Esophagus muscularis mucosa (tissue), 4 donors: ENCODE data around the gene CUL7. TPM values are rescaled to one million over a fixed set of nuclear protein-coding genes. Genes with fewer than 3 reads are reported as not detected.

Experiments
- DNase-seq: peaks from one replicate; pipeline ENCODE4 v3.0.0-alpha.2; 2017; ENCODE audit errors: extremely low spot score
- H3K27ac ChIP-seq, 4 donors: fragments of 200-600 bp; sonication (generic); replicated peaks in 1 of 4; 1 replicate in 3 of 4; 2 replicates in 1 of 4; pipeline ENCODE4 v1.5.1; 2016 to 2019; ENCODE audit warnings: mild to moderate bottlenecking in 1 of 4
- H3K27me3 ChIP-seq, 4 donors: fragments of 200-600 bp; sonication (generic); one replicate each; pipeline versions ENCODE4 v1.5.1 to v1.6.0; 2016 to 2019
- H3K36me3 ChIP-seq, 4 donors: fragments of 200-600 bp; sonication (generic); one replicate each; pipeline ENCODE4 v1.5.1; 2016 to 2019
- H3K4me1 ChIP-seq, 4 donors: fragments of 200-600 bp; sonication (generic); one replicate each; pipeline ENCODE4 v1.5.1; 2016 to 2019
- H3K4me3 ChIP-seq, 4 donors: fragments of 200-600 bp; sonication (generic); 1 replicate in 2 of 4; 2 replicates in 2 of 4; pipeline ENCODE4 v1.5.1; 2016 to 2019; ENCODE audit warnings: mild to moderate bottlenecking in 4 of 4, moderate library complexity in 1 of 4
- H3K9me3 ChIP-seq, 4 donors: fragments of 200-600 bp; sonication (generic); 1 replicate in 3 of 4; 2 replicates in 1 of 4; pipeline ENCODE4 v1.5.1; 2016 to 2019
- CTCF ChIP-seq, 3 experiments: fragments of 200-600 bp in 2 of 3; fragments of 450-650 bp in 1 of 3; sonication (generic) in 2 of 3; IDR thresholded peaks; one replicate each; pipeline ENCODE4 v1.5.1; 2017 to 2019; ENCODE audit warnings: antibody characterized with exemption in 3 of 3, mild to moderate bottlenecking in 2 of 3, moderate library complexity in 1 of 3
- EP300 ChIP-seq: sonication (generic); formaldehyde crosslinking; IDR thresholded peaks from one replicate; pipeline ENCODE4 v1.6.1; 2017; ENCODE audit warnings: antibody characterized with exemption
- POLR2A ChIP-seq: fragments of 450-650 bp; IDR thresholded peaks from one replicate; pipeline ENCODE4 v1.6.1; 2017; ENCODE audit warnings: antibody characterized with exemption, moderate library complexity, mild to moderate bottlenecking, low read depth
- POLR2AphosphoS5 ChIP-seq, 2 donors: sonication (generic); formaldehyde crosslinking; IDR thresholded peaks; one replicate each; pipeline ENCODE4 v1.6.1; 2017; ENCODE audit warnings: antibody characterized with exemption in 2 of 2
- WGBS: methylation state at CpG from one replicate; pipeline ENCODE4 v1.1.5; 2018; 5-methylcytosine and 5-hydroxymethylcytosine counted together
- intact Hi-C: fragments of 100-400 bp; cut with DNase I; formaldehyde crosslinking; loops from one replicate; pipeline ENCODE4 v1.15.1; 2023
- total RNA-seq, 4 donors: library from RNA; depleted of rRNA; stranded (reverse); fragments of >200 nt; gene quantifications; one replicate each; pipeline versions ENCODE4 v1.1.0 to v1.2.1, GENCODE V29; 2016

Gene CUL7
- total RNA-seq, 4 donors from 2014 or later = 8.4 to 19.6 (median 14.4) TPM

GRCh38 chr6:43061861-43062260, 8.2 kb upstream of the CUL7 start:
- intact Hi-C loops = no loop called here
- peaks cover 8 to 62% (median 50%) of the 10 kb centered on the region in 4 donors for H3K36me3 ChIP-seq
- WGBS = 65% methylated on average over 2 of the region's 2 CpGs
- H3K4me1 ChIP-seq = peaks cover 20 to 40% (median 31%) of the 10 kb centered on the region in 4 donors
- H3K9me3 ChIP-seq = no peaks in the 10 kb centered on the region
- H3K27me3 ChIP-seq = no peaks in the 10 kb centered on the region
- DNase-seq = no peak
- TF ChIP-seq EP300 = no peak
- no peak for TF ChIP-seq CTCF (IDR thresholded peaks at IDR 0.05)
- no peak for TF ChIP-seq POLR2AphosphoS5 (IDR thresholded peaks at IDR 0.05)
- TF ChIP-seq POLR2A = no peak
- no peak overlapping the region for H3K27ac ChIP-seq
- no peak overlapping the region for H3K4me3 ChIP-seq

GRCh38 chr6:43060755-43061633, 7.3 kb upstream of the CUL7 start:
- Histone ChIP-seq H3K27me3 (no peaks in the 10 kb centered on the region), H3K27ac (no peak overlapping the region), H3K4me1 (peaks cover 20 to 40% (median 31%) of the 10 kb centered on the region in 4 donors), H3K4me3 (peak overlapping the region in 3 of 4 donors; percentile 65 to 76 (median 69)), H3K36me3 (peaks cover 0 to 62% (median 50%) of the 10 kb centered on the region in 4 donors), H3K9me3 (no peaks in the 10 kb centered on the region)
- DNase-seq = no peak
- no peak for TF ChIP-seq POLR2A
- TF ChIP-seq CTCF (IDR thresholded peaks at IDR 0.05) = no peak
- no peak for TF ChIP-seq POLR2AphosphoS5 (IDR thresholded peaks at IDR 0.05)
- TF ChIP-seq EP300 = no peak
- 83% methylated on average over 12 of the region's 12 CpGs for WGBS
- intact Hi-C loops = no loop called here

GRCh38 chr6:43060034-43060754, 6.5 kb upstream of the CUL7 start:
- H3K9me3 ChIP-seq = no peaks in the 10 kb centered on the region
- peak overlapping the region; percentile 85 to 92 (median 88) for H3K27ac ChIP-seq
- whole genome bisulfite sequencing = 12% methylated on average over 15 of the region's 15 CpGs
- H3K27me3 ChIP-seq = no peaks in the 10 kb centered on the region
- H3K36me3 ChIP-seq = peaks cover 0 to 62% (median 50%) of the 10 kb centered on the region in 4 donors
- intact Hi-C loops = no loop called here
- no peak for TF ChIP-seq POLR2AphosphoS5 (IDR thresholded peaks at IDR 0.05)
- no peak for TF ChIP-seq CTCF (IDR thresholded peaks at IDR 0.05)
- TF ChIP-seq EP300 = no peak
- no peak for TF ChIP-seq POLR2A
- peak overlapping the region; percentile 65 to 83 (median 72) for H3K4me3 ChIP-seq
- no peak for DNase-seq
- peaks cover 20 to 40% (median 31%) of the 10 kb centered on the region in 4 donors for H3K4me1 ChIP-seq

- H3K27ac ChIP-seq = peak within 1 kb of the TSS; percentile 85 to 92 (median 88)
- peak; percentile 100 for DNase-seq
- peaks cover 0 to 58% (median 45%) of the 10 kb centered on the region in 4 donors for H3K36me3 ChIP-seq
- no peak for TF ChIP-seq EP300
- TF ChIP-seq POLR2A = peak; percentile 61
- no peak for TF ChIP-seq CTCF (IDR thresholded peaks at IDR 0.05)
- TF ChIP-seq POLR2AphosphoS5 (IDR thresholded peaks at IDR 0.05) = peak; percentile 93 to 96
- no peaks in the 10 kb centered on the region for H3K27me3 ChIP-seq
- intact Hi-C loops = no loop called here
- H3K4me1 ChIP-seq = peaks cover 26 to 46% (median 36%) of the 10 kb centered on the region in 4 donors
- peak within 1 kb of the TSS; percentile 65 to 83 (median 72) for H3K4me3 ChIP-seq
- no peaks in the 10 kb centered on the region for H3K9me3 ChIP-seq
- under 1% methylated on average over 21 of the region's 64 CpGs for WGBS
Measured at GRCh38 chr6:43059168-43060033, 5.8 kb upstream of the CUL7 start, which contains the start of the genes KLC4 and MRPL2. TSS of gene KLC4 (plus strand) at chr6:43059631. CDS start at chr6:43061336, 1,705 bp downstream. TSS of gene MRPL2 (minus strand) at chr6:43059434. CDS start at chr6:43059381, 53 bp downstream.
